Heart left ventricle (tissue), 13 donors: ENCODE data around the gene GUSB.

Experiments
- POLR2A ChIP-seq, 2 donors: fragments of 450-650 bp; IDR thresholded peaks; one replicate each; pipeline ENCODE4 v1.6.1; 2017; ENCODE audit warnings: antibody characterized with exemption in 2 of 2, mild to moderate bottlenecking in 2 of 2, moderate library complexity in 2 of 2
- TF ChIP-seq, protein P1 (sequence below), 12 donors: fragments of 200-600 bp; sonication (generic) in 4 of 12; IDR thresholded peaks; one replicate each; pipeline versions ENCODE4 v1.5.0 to v1.8.0; 2018 to 2022; ENCODE audit warnings: antibody characterized with exemption in 12 of 12, mild to moderate bottlenecking in 5 of 12
- donor health status: ischemic (EF 13 %, LVEDD 7.1; RV severe dilation, severe dysfunction).
- donor health status: DM: no; HTN: yes; CAD: no.
- donor health status: DM: no; HTN: no; CAD: no.
- donor health status: ischemic (EF 25% LVEDD 6.9; RV normal size, moderate dysfunction).
- donor health status: ischemic (EF 25% LVEDD 5.7; RV mildly dilated, moderate dysfunction).
- donor health status: ischemic (EF 35%, LVEDD 5.7; RV mildly dilated, moderate dysfunction).
- donor health status: nonischemic (EF 11% LVEDD 7.7; RV severe dilation, severe dysfunction).
- donor health status: DM: yes; HTN: yes; CAD: no.
- donor health status: PGD.
- donor health status: ischemic (EF 29% LVEDD 5.4; RV normal size, mild dysfunction).
- donor health status: nonischemic (EF 23%, LVEDD 6.1; RV moderate dilation, normal function).

DNA sequence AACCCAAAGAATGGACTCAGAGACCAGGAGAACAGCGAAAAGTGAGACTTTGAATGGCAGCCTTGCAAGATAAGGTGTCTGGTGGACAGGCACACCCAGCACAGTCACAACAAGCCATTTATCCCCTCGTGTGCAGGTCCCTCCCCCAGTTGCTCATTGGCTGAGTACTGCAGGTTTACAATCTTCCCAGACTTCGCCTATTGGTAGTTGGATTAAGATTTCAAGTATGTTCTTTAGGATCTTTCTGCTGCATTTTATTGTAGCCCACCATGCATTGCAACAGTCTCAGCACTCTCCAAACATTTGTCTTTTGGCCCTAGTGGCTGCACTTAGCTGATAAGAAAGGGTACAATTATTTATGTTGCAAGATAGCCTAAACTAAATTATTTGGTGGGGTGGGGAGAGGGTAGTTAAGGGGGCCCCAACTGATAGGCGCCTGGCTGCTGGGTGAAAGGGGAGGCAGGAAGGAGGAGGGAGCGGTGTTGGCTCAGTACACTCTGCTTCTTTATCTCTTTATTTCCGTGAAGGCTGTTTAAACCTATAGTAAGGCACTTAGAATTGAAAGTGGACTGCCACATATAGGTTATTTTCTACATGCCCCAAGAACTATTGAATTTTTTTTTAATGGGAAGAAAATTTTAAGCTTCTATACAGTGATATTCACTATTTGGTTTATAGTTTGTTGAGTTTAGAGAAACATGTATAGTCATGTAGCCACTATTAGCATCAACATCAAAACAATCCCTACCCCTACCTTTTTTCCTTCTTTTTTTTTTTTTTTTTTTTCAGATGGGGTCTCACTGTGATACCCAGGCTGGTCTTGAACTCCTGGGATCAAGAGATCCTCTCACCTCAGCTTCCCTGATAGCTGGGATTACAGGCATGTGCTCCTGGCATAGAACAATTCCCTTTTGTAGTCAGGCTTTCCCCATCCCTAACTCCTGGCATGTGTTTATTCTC, 54.2 kb downstream of the GUSB start:
- TF ChIP-seq, protein P1, sequence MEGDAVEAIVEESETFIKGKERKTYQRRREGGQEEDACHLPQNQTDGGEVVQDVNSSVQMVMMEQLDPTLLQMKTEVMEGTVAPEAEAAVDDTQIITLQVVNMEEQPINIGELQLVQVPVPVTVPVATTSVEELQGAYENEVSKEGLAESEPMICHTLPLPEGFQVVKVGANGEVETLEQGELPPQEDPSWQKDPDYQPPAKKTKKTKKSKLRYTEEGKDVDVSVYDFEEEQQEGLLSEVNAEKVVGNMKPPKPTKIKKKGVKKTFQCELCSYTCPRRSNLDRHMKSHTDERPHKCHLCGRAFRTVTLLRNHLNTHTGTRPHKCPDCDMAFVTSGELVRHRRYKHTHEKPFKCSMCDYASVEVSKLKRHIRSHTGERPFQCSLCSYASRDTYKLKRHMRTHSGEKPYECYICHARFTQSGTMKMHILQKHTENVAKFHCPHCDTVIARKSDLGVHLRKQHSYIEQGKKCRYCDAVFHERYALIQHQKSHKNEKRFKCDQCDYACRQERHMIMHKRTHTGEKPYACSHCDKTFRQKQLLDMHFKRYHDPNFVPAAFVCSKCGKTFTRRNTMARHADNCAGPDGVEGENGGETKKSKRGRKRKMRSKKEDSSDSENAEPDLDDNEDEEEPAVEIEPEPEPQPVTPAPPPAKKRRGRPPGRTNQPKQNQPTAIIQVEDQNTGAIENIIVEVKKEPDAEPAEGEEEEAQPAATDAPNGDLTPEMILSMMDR (IDR thresholded peaks at IDR 0.05) = no peak
- TF ChIP-seq POLR2A (IDR thresholded peaks at IDR 0.05) = no peak
